ENCODE data around the gene LDHD. TPM values are rescaled to one million over a fixed set of nuclear protein-coding genes. Genes with fewer than 3 reads are reported as not detected.

Gene LDHD
- total and polyA plus RNA-seq, 4 donors: 5.5 to 6.8 (median 5.6) TPM

DNA sequence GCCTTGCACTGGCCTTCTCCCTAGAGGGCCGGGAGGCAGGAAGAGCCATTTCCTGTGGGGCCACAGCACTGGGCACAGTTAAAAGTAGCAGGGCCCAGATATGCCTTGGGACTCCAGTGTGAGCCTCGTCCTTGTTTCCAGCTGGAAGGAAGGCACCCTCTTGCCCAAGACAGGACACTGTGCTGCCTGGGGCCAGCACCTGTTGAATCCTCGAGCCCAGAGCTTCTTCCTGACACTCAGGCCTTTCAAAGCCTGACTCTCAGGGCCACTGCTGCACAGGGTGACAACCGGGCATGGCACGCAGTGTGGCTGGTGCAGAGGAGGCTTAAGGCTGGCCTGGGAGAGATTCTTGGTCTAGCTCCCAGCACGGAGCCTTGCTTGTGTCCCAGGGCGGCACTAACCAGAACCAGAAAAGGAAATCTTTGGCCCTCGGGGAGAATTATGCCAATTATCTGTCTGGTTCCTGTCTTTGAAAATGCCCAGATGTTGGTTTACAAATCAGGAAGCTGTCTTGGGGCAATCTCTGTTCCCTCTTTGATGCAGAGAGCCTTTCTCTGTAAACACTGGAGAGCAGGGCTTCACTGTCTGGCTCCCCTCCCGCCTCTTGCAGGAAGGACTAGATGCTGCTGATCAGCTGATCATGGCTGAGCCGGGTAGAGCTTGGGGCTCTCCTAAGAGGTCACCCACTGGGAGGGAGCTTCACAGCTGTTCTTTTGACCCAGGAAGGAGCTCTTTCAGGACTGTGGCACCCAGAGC is 11.1 kb downstream of the LDHD start:
- Histone ChIP-seq H3K4me3 (ENCODE audit: low read length in 2 of 2) (no peak overlapping the region), H3K27ac (ENCODE audit: low read depth in 1 of 2, low read length in 2 of 2) (no peak overlapping the region), H3K9me3 (ENCODE audit: control insufficient read depth, low read length) (no peaks in the 10 kb centered on the region), H3K4me1 (ENCODE audit: control insufficient read depth in 1 of 2, insufficient read depth in 2 of 2, low read length in 2 of 2) (peaks cover 0 to 3% of the 10 kb centered on the region in 2 donors), H3K27me3 (ENCODE audit: control insufficient read depth in 1 of 2, insufficient read depth in 2 of 2, low read length in 1 of 2) (no peaks in the 10 kb centered on the region), H3K36me3 (ENCODE audit: control insufficient read depth in 1 of 2, insufficient read depth in 2 of 2, low read length in 1 of 2) (no peaks in the 10 kb centered on the region)
- ATAC-seq (ENCODE audit: low FRiP score) (no peak), DNase-seq (peak in 1 of 2 donors; percentile 82)
- intact Hi-C loops (cut with DNase I): loop anchor here (5.0 to 10.0 kb wide), 2 partner anchors 58 to 61 kb away; no protein-coding TSS in a partner anchor
- WGBS, 2 donors: 73 to 77% methylated on average over 10 of the region's 10 CpGs

DNA sequence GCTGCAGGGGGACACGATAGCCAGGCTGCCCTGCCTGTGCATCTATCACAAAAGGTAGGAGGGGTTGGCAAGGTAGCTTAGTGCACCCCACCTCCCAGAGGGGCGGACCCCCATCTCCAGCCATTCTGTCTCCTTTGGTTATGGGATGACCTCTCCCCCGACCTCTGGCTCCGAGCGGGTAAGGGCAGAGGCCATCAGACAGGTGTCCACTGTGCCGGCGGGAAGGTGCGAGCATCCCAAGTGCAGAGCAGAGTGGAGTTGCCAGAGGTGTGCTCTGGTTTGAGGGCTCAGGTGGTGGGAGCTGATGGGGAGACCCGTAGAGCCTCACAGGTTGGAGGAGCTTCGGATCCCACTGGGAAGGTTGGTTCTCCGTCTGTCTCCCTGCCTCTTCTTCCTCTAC is 11.7 kb downstream of the LDHD start:
- Histone ChIP-seq H3K27me3 (ENCODE audit: control insufficient read depth in 1 of 2, insufficient read depth in 2 of 2, low read length in 1 of 2) (no peaks in the 10 kb centered on the region), H3K36me3 (ENCODE audit: control insufficient read depth in 1 of 2, insufficient read depth in 2 of 2, low read length in 1 of 2) (no peaks in the 10 kb centered on the region), H3K4me1 (ENCODE audit: control insufficient read depth in 1 of 2, insufficient read depth in 2 of 2, low read length in 2 of 2) (no peaks in the 10 kb centered on the region), H3K27ac (ENCODE audit: low read depth in 1 of 2, low read length in 2 of 2) (no peak overlapping the region), H3K9me3 (ENCODE audit: control insufficient read depth, low read length) (no peaks in the 10 kb centered on the region), H3K4me3 (ENCODE audit: low read length in 2 of 2) (no peak overlapping the region)
- DNase-seq: peak in 1 of 2 donors; percentile 61
- no peak for ATAC-seq (ENCODE audit: low FRiP score)
- WGBS, 2 donors: 95 to 96% methylated on average over 11 of the region's 11 CpGs
- intact Hi-C loops (cut with DNase I): loop anchor here (5.0 to 10.0 kb wide), 2 partner anchors 58 to 60 kb away; no protein-coding TSS in a partner anchor

DNA sequence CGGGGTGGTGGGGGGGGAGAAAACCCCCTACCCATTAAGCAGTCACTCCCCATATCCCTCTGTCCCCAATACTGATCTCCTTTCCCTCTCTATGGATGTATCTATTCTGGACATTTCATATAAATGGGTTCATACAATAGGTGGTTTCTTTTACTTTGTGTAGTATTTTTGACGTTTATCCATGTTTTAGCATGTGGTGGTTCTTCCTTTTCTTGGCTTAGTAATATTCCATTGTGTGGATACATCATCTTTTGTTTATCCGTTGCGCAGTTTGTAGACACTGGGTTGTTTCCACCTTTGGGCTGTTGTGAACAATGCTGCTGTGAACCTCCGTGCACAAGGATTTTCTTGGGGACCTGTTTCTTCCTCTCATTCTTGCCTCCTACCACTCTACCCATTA is 12.6 kb downstream of the LDHD start:
- intact Hi-C loops (cut with DNase I): loop anchor here in 1 of 2 donors (10.0 kb wide), 1 partner anchor 59 kb away; no protein-coding TSS in a partner anchor
- Histone ChIP-seq H3K27ac (ENCODE audit: low read depth in 1 of 2, low read length in 2 of 2) (no peak overlapping the region), H3K36me3 (ENCODE audit: control insufficient read depth in 1 of 2, insufficient read depth in 2 of 2, low read length in 1 of 2) (no peaks in the 10 kb centered on the region), H3K27me3 (ENCODE audit: control insufficient read depth in 1 of 2, insufficient read depth in 2 of 2, low read length in 1 of 2) (no peaks in the 10 kb centered on the region), H3K4me3 (ENCODE audit: low read length in 2 of 2) (no peak overlapping the region), H3K4me1 (ENCODE audit: control insufficient read depth in 1 of 2, insufficient read depth in 2 of 2, low read length in 2 of 2) (no peaks in the 10 kb centered on the region), H3K9me3 (ENCODE audit: control insufficient read depth, low read length) (no peaks in the 10 kb centered on the region)
- DNase-seq (no peak), ATAC-seq (ENCODE audit: low FRiP score) (no peak)
- WGBS, 2 donors: 96 to 99% methylated on average over 5 of the region's 5 CpGs

DNA sequence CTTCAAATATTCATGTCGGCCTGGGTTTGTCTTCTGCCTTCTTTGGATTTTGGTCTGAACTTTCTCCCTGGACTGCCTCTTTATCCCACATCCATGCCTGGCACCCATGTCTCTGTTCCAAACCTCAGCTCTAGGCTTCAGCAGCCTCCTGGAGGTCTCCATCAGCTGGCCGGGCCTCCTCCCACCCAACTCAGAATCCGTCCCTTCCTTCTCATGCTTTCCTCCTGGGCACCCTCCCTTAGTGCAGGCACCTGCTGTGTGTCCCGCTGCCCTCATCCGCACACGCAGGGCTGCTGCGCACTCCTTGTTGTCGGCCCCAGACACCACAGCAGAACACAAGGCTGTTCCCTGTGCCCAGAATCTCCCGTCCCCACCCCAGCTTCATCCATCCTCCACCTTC is 14.0 kb downstream of the LDHD start:
- H3K27me3 ChIP-seq (ENCODE audit: control insufficient read depth in 1 of 2, insufficient read depth in 2 of 2, low read length in 1 of 2): no peaks in the 10 kb centered on the region
- intact Hi-C loops (cut with DNase I): loop anchor here in 1 of 2 donors (10.0 kb wide), 1 partner anchor 58 kb away; no protein-coding TSS in a partner anchor
- H3K27ac ChIP-seq (ENCODE audit: low read depth in 1 of 2, low read length in 2 of 2): no peak overlapping the region

DNA sequence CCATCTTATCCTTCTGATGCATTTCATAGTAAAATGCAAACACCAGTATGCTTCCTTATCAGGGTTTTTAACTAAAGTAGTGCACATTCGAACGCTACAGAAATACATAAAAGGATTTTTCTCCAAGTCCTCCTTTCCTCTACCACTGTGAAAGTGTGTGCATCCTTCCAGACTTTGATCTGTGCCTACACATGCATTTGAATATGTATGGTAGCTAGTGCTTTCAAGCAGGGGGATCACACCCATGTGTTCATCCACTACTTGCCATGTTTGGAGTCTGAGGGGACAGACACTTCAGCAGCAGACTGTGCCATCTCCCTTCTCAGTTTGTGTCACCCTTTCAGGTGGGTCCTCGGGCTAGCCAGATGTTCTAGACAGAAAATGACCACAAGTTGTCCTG is 14.9 kb downstream of the LDHD start:
- 95 to 96% methylated on average over 3 of the region's 3 CpGs for WGBS, 2 donors
- Histone ChIP-seq H3K36me3 (ENCODE audit: control insufficient read depth in 1 of 2, insufficient read depth in 2 of 2, low read length in 1 of 2) (no peaks in the 10 kb centered on the region), H3K27me3 (ENCODE audit: control insufficient read depth in 1 of 2, insufficient read depth in 2 of 2, low read length in 1 of 2) (no peaks in the 10 kb centered on the region), H3K27ac (ENCODE audit: low read depth in 1 of 2, low read length in 2 of 2) (no peak overlapping the region), H3K4me3 (ENCODE audit: low read length in 2 of 2) (no peak overlapping the region), H3K9me3 (ENCODE audit: control insufficient read depth, low read length) (no peaks in the 10 kb centered on the region), H3K4me1 (ENCODE audit: control insufficient read depth in 1 of 2, insufficient read depth in 2 of 2, low read length in 2 of 2) (no peaks in the 10 kb centered on the region)
- DNase-seq: peak in 1 of 2 donors; percentile 10
- no peak for ATAC-seq (ENCODE audit: low FRiP score)
- intact Hi-C loops (cut with DNase I): loop anchor here in 1 of 2 donors (10.0 kb wide), 1 partner anchor 57 kb away; no protein-coding TSS in a partner anchor

More for the DNA sequence above, 14.0 kb downstream of the LDHD start:
- H3K36me3 ChIP-seq (ENCODE audit: control insufficient read depth in 1 of 2, insufficient read depth in 2 of 2, low read length in 1 of 2): no peaks in the 10 kb centered on the region
- WGBS, 2 donors: 92 to 97% methylated on average over 9 of the region's 9 CpGs
- no peak overlapping the region for H3K4me3 ChIP-seq (ENCODE audit: low read length in 2 of 2)
- ATAC-seq (ENCODE audit: low FRiP score) (no peak), DNase-seq (no peak)
- H3K9me3 ChIP-seq (ENCODE audit: control insufficient read depth, low read length): no peaks in the 10 kb centered on the region
- no peaks in the 10 kb centered on the region for H3K4me1 ChIP-seq (ENCODE audit: control insufficient read depth in 1 of 2, insufficient read depth in 2 of 2, low read length in 2 of 2)

DNA sequence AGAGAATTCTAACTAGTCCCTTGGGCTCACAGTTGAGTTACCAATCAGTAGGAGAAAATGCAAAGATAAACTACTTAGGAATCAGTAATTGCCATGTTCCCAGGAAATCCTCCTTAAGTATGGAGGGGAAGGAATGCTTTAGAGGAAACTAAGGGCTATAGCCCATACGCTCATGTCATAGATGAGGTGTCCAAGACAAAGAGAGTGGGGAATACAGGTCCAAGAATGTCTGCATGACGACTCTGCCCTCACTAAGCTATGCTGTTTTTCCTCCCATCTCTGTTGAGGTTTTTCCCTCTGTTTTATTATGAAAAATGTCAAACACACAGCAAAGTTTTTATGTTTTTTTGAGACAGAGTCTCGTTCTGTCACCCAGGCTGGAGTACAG is 16.0 kb downstream of the LDHD start:
- H3K4me1 ChIP-seq (ENCODE audit: control insufficient read depth in 1 of 2, insufficient read depth in 2 of 2, low read length in 2 of 2): no peaks in the 10 kb centered on the region
- H3K27me3 ChIP-seq (ENCODE audit: control insufficient read depth in 1 of 2, insufficient read depth in 2 of 2, low read length in 1 of 2): no peaks in the 10 kb centered on the region
- no peak for DNase-seq
- H3K36me3 ChIP-seq (ENCODE audit: control insufficient read depth in 1 of 2, insufficient read depth in 2 of 2, low read length in 1 of 2): no peaks in the 10 kb centered on the region
- H3K27ac ChIP-seq (ENCODE audit: low read depth in 1 of 2, low read length in 2 of 2): no peak overlapping the region
- no peak overlapping the region for H3K4me3 ChIP-seq (ENCODE audit: low read length in 2 of 2)
- ATAC-seq (ENCODE audit: low FRiP score): no peak
- no peaks in the 10 kb centered on the region for H3K9me3 ChIP-seq (ENCODE audit: control insufficient read depth, low read length)
- intact Hi-C loops (cut with DNase I): loop anchor here in 1 of 2 donors (10.0 kb wide), 1 partner anchor 56 kb away; no protein-coding TSS in a partner anchor
- 79 to 83% methylated on average over 3 of the region's 3 CpGs for WGBS, 2 donors

DNA sequence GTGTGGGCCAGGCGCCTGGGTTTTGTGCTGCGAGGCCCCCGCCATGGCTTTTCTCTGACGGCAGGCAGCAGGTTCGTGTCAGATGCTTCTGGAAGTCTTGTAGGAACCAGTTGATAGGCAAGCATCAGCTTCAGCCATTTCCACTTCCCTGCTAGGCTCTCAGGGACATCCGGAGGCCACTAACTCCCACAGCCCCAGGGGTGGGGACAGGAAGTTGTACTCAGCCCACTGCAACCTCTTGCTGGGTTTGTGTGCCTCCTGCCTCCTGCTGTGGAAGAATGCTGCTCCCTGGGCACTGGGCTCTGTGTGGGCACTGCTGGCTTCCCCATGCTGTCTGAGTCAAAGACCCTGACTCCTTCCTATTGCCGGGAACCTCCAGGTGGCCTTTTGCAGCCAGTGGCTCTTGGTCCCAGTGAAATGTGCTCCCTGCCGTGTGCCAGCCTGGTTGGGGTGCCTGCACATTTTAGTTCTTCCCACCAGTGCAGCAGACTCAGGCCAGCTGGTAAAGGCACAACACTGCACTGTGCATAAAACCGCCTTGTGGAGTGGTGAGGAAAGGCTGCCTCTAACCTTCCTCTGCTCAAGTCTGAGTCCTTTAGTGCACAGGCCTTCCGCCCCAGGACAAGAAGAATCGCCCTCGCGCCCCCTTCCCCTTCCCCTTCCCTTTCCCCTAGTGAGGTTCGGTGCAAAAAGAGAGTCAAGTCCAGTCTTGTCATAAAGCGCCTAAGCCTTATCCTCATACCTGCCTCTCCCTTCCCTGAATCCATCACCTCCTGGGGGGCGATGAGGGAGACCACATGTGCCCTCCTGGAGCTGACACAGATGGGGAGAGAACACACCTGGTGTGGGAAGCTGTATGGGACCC is 16.6 kb downstream of the LDHD start:
- Histone ChIP-seq H3K27me3 (ENCODE audit: control insufficient read depth in 1 of 2, insufficient read depth in 2 of 2, low read length in 1 of 2) (no peaks in the 10 kb centered on the region), H3K27ac (ENCODE audit: low read depth in 1 of 2, low read length in 2 of 2) (no peak overlapping the region), H3K4me1 (ENCODE audit: control insufficient read depth in 1 of 2, insufficient read depth in 2 of 2, low read length in 2 of 2) (no peaks in the 10 kb centered on the region), H3K9me3 (ENCODE audit: control insufficient read depth, low read length) (no peaks in the 10 kb centered on the region), H3K36me3 (ENCODE audit: control insufficient read depth in 1 of 2, insufficient read depth in 2 of 2, low read length in 1 of 2) (no peaks in the 10 kb centered on the region), H3K4me3 (ENCODE audit: low read length in 2 of 2) (no peak overlapping the region)
- intact Hi-C loops (cut with DNase I): loop anchor here in 1 of 2 donors (10.0 kb wide), 1 partner anchor 55 kb away; no protein-coding TSS in a partner anchor
- ATAC-seq (ENCODE audit: low FRiP score) (no peak), DNase-seq (no peak)
- WGBS, 2 donors: 90% methylated on average over 16 of the region's 16 CpGs

DNA sequence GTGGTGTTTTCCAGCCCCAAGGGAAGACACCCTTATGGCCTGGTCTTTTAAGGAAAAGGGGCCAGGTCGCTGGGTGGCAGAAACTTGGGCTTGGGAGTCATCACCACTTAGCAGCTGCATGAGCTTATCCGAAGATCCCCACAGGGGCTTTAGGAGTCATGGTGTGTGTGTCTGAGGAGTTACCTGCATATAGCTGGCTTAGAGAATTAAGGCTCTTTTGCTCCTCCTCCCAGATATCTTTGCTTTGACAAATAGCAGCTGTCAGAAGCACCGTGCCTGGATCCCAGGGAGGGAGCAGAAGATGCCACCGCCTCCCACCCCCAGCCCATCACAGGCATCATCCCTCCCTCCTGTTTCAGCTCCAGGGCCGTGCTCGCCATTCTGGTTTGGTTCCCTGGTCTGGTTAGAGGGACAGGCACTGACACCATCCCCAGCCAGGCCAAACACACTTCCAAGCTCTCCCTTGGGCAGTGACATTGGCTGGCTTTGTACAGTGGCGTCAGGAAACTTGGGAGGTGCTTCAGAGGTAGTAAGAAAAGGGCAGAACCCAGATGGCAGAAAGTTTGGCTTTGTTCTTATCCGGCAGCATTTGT is 17.4 kb downstream of the LDHD start:
- Histone ChIP-seq H3K27ac (ENCODE audit: low read depth in 1 of 2, low read length in 2 of 2) (no peak overlapping the region), H3K27me3 (ENCODE audit: control insufficient read depth in 1 of 2, insufficient read depth in 2 of 2, low read length in 1 of 2) (no peaks in the 10 kb centered on the region), H3K9me3 (ENCODE audit: control insufficient read depth, low read length) (no peaks in the 10 kb centered on the region), H3K4me1 (ENCODE audit: control insufficient read depth in 1 of 2, insufficient read depth in 2 of 2, low read length in 2 of 2) (no peaks in the 10 kb centered on the region), H3K36me3 (ENCODE audit: control insufficient read depth in 1 of 2, insufficient read depth in 2 of 2, low read length in 1 of 2) (no peaks in the 10 kb centered on the region), H3K4me3 (ENCODE audit: low read length in 2 of 2) (no peak overlapping the region)
- DNase-seq: no peak
- intact Hi-C loops (cut with DNase I): no loop called here
- 86 to 88% methylated on average over 8 of the region's 8 CpGs for WGBS, 2 donors
- no peak for ATAC-seq (ENCODE audit: low FRiP score)
